ENCODE data around the gene ITGA11. TPM values are rescaled to one million over a fixed set of nuclear protein-coding genes. Genes with fewer than 3 reads are reported as not detected.
A peak's percentile ranks its signal among the peaks of the same experiment; 100 is the strongest.

The ITGA11 gene
- total and polyA plus RNA-seq, 8 donors = 0.19 to 4.1 (median 0.66) TPM

DNA sequence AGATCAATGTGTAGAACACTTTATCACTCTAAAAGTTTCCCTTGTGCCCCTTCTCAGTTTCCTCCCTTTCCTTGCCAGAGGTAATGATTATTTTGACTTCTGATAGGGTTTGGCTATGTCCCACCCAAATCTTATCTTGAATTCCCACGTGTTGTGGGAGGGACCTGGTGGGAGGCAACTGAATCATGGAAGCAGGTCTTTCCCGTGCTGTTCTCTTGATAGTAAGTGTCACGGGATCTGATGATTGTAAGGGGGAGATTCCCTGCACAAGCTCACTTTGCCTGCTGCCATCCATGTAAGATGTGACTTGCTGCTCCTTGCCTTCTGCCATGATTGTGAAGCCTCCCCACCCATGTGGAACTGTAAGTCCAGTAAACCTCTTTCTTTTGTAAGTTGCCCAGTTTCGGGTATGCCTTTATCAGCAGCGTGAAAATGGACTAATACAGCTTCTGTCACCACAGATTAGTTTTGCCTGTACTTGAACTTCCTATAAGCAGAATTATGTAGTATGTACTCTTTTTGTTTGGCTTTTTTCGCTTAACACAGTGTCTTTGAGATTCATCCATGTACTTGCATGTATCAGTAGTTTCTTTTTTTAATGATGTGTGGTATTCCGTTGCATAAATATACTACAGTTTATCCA lies 147.2 kb downstream of the ITGA11 start:
- 80 to 85% methylated on average over 7 of the region's 7 CpGs for WGBS, 2 donors
- TF ChIP-seq, protein P1, sequence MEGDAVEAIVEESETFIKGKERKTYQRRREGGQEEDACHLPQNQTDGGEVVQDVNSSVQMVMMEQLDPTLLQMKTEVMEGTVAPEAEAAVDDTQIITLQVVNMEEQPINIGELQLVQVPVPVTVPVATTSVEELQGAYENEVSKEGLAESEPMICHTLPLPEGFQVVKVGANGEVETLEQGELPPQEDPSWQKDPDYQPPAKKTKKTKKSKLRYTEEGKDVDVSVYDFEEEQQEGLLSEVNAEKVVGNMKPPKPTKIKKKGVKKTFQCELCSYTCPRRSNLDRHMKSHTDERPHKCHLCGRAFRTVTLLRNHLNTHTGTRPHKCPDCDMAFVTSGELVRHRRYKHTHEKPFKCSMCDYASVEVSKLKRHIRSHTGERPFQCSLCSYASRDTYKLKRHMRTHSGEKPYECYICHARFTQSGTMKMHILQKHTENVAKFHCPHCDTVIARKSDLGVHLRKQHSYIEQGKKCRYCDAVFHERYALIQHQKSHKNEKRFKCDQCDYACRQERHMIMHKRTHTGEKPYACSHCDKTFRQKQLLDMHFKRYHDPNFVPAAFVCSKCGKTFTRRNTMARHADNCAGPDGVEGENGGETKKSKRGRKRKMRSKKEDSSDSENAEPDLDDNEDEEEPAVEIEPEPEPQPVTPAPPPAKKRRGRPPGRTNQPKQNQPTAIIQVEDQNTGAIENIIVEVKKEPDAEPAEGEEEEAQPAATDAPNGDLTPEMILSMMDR (IDR thresholded peaks at IDR 0.05) = no peak
- Histone ChIP-seq H3K36me3 (no peaks in the 10 kb centered on the region), H3K27me3 (no peaks in the 10 kb centered on the region), H3K9me3 (no peaks in the 10 kb centered on the region), H3K27ac (no peak overlapping the region), H3K4me3 (no peak overlapping the region), H3K4me1 (peaks cover 6 to 43% (median 39%) of the 10 kb centered on the region in 3 donors)
- intact Hi-C loops (cut with DNase I) = no loop called here
- ATAC-seq (no peak), DNase-seq (no peak), FAIRE-seq (no peak)

DNA sequence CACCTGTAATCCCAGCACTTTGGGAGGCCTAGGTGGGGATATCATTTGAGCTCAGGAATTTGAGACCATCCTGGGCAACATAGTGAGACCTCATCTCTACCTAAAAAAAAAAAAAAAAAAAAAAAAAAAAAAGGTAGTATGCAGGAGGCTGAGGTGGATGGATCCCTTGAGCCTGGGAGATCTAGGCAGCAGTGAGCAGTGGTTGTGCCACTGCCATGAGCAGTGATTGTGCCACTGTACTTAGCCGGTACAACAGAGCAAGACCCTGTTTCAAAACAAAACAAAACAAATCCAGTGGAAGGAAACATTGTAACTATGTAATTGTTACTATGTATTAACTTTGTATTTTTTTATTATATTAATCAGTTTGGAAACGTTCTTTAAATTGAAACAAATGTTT lies 148.6 kb downstream of the ITGA11 start:
- TF ChIP-seq, protein P1 (IDR thresholded peaks at IDR 0.05) = no peak
- Histone ChIP-seq H3K27ac (no peak overlapping the region), H3K4me3 (no peak overlapping the region), H3K36me3 (no peaks in the 10 kb centered on the region), H3K4me1 (peaks cover 6 to 50% (median 44%) of the 10 kb centered on the region in 3 donors), H3K27me3 (no peaks in the 10 kb centered on the region), H3K9me3 (no peaks in the 10 kb centered on the region)
- intact Hi-C loops (cut with DNase I) = no loop called here
- DNase-seq = no peak
- 75 to 82% methylated on average over 2 of the region's 2 CpGs for WGBS, 2 donors
- FAIRE-seq = no peak
- no peak for ATAC-seq

DNA sequence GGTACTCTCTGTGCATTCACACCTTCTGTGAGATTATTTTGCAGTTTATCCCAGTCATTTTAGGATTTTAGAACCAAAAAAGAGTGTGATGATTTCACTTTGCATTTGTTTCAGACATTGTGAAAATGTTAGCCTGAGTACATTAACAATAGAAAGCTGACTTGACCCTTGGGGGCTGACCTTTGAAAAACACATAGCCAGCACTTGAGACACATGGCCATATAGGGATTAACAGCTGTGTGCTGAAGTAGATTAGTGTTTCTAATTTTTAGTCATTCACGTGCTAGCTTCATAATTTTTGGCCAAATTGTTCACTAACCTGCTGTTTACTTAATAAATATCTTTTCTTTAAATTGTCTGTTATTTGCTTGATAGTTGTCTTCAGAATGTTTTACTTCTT lies 151.0 kb downstream of the ITGA11 start:
- FAIRE-seq = no peak
- Histone ChIP-seq H3K9me3 (no peaks in the 10 kb centered on the region), H3K4me1 (peaks cover 6 to 51% (median 37%) of the 10 kb centered on the region in 3 donors)

DNA sequence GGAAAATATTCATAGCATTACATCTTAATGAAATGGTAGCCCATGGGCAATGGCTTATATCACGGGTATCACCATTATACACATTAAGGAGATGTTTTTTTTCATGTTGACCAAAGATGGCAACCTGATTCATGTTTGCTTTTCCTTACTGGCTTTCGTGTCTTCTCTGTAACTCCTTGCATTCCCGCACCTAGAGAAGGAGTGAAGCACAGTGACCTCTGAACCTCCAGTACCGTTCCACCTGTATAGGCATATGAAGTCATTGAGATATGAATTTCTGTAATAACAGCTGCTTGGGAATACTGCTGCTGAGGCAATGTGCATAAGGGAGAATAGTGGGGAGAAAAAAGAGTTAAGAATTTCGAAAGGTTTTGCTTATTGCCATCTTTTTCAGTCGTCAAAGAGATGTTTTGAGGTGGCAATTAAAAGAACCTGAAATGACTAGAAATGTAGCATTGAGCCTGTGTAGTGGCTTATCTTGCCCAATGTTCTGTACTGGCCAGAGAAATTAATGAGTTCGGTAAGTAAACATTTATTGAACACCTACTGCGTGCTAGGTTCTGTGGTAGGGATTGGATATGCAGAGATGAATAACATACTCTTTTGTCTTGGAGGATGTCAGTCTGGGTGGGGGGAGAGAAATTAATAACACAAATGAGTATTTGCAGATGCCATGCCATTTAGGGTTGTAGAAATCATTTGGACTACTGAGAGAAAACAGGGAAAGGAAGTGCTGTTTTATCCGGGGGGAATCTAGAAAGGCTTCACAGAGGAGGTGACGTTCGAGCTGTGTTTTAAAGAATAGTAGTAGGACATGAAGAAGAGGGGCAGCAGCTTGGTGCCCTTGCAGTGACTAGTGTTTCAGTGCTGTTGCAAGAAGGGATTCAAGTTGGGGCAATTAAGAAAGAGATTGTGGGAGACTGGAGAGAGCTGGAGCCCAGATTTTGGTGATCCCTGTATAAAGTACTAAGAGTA lies 151.9 kb downstream of the ITGA11 start:
- 18 to 19% methylated on average over 11 of the region's 11 CpGs for WGBS, 2 donors
- H3K4me1 ChIP-seq = peaks cover 6 to 44% (median 33%) of the 10 kb centered on the region in 3 donors
- intact Hi-C loops (cut with DNase I) = no loop called here
- H3K27me3 ChIP-seq = no peaks in the 10 kb centered on the region
- H3K27ac ChIP-seq = no peak overlapping the region
- no peaks in the 10 kb centered on the region for H3K36me3 ChIP-seq
- TF ChIP-seq, protein P1 (IDR thresholded peaks at IDR 0.05) = no peak
- FAIRE-seq (no peak), DNase-seq (no peak), ATAC-seq (no peak)
- no peaks in the 10 kb centered on the region for H3K9me3 ChIP-seq
- H3K4me3 ChIP-seq = peak overlapping the region in 2 of 4 donors; percentile 84 to 88

More for the DNA sequence above, 151.0 kb downstream of the ITGA11 start:
- Histone ChIP-seq H3K4me3 (peak overlapping the region in 1 of 4 donors; percentile 84), H3K27ac (no peak overlapping the region), H3K27me3 (no peaks in the 10 kb centered on the region), H3K36me3 (no peaks in the 10 kb centered on the region)
- intact Hi-C loops (cut with DNase I) = no loop called here
- DNase-seq = no peak
- no peak for ATAC-seq
- WGBS, 2 donors = 9 to 24% methylated on average over 1 of the region's 1 CpG
- TF ChIP-seq, protein P1 (IDR thresholded peaks at IDR 0.05) = no peak
